ENCODE results near the gene NTN1. TPM values are rescaled to one million over a fixed set of nuclear protein-coding genes. Genes with fewer than 3 reads are reported as not detected.

The NTN1 gene
- total RNA-seq, 1 experiment from 2014 or later: 1.2 TPM

GRCh38 chr17:9166788-9167187 is 145.5 kb downstream of the NTN1 start:
- H2BK5ac ChIP-seq (ENCODE audit: insufficient read length, low read length): no peak overlapping the region
- Mint-ChIP-seq H3K4me1 (peaks cover 47 to 50% of the 10 kb centered on the region in 2 experiments), H3K4me3 (no peak overlapping the region), H3K36me3 (ENCODE audit: insufficient read depth in 1 of 3, low read depth in 3 of 3) (peaks cover 0 to 7% (median 0%) of the 10 kb centered on the region in 3 experiments; a peak in 2 of 7 replicates), H3K9me3 (no peaks in the 10 kb centered on the region; a peak in 1 of 5 replicates), H3K27me3 (ENCODE audit: low read depth) (peaks cover 5% of the 10 kb centered on the region), H3K27ac (no peak overlapping the region)
- H2BK120ac ChIP-seq (ENCODE audit: low read depth, low read length, poor library complexity, severe bottlenecking): no peak overlapping the region
- H3K14ac ChIP-seq (ENCODE audit: insufficient read depth, low read length): no peak overlapping the region
- no peak overlapping the region for H3K23ac ChIP-seq (ENCODE audit: insufficient read length, low read depth, low read length)
- no peaks in the 10 kb centered on the region for H3K9me3 ChIP-seq (ENCODE audit: control insufficient read depth, low read depth, low read length)
- no peak overlapping the region for H2BK20ac ChIP-seq (ENCODE audit: low read depth, low read length, poor library complexity, severe bottlenecking)
- H3K4me2 ChIP-seq (ENCODE audit: insufficient read depth, insufficient read length, low read length): no peak overlapping the region
- no peak overlapping the region for H3K56ac ChIP-seq (ENCODE audit: insufficient read length, low read depth, low read length)
- no peak overlapping the region for H4K5ac ChIP-seq (ENCODE audit: insufficient read length, low read depth, low read length)
- peaks cover 10% of the 10 kb centered on the region; the same call in 1 of the 2 replicates for H3K4me1 ChIP-seq (ENCODE audit: insufficient read depth, low read length)
- no peak overlapping the region for H3K4ac ChIP-seq (ENCODE audit: low read depth, low read length)
- H3K27me3 ChIP-seq (ENCODE audit: insufficient read depth, low read length): no peaks in the 10 kb centered on the region
- H2BK12ac ChIP-seq (ENCODE audit: insufficient read length, low read depth, low read length): no peak overlapping the region
- DNase-seq: no peak
- H2BK15ac ChIP-seq (ENCODE audit: low read depth, low read length): no peak overlapping the region
- no peak overlapping the region for H3K27ac ChIP-seq (ENCODE audit: insufficient read length, low read depth, low read length)
- H4K91ac ChIP-seq (ENCODE audit: insufficient read length, low read depth, low read length): no peak overlapping the region
- H3K23me2 ChIP-seq (ENCODE audit: insufficient read length, low read depth, low read length, poor library complexity, severe bottlenecking): peaks cover 4% of the 10 kb centered on the region
- no peak overlapping the region for H3K18ac ChIP-seq (ENCODE audit: insufficient read length, low read depth, low read length)
- no CpG with 5 or more reads among the region's 9 CpGs for WGBS (ENCODE audit: extremely low coverage, insufficient read length, low lambda C conversion rate)
- no peaks in the 10 kb centered on the region for H3K79me2 ChIP-seq (ENCODE audit: insufficient read depth, low read length)
- no peaks in the 10 kb centered on the region for H3K79me1 ChIP-seq (ENCODE audit: insufficient read depth, low read depth, low read length, poor library complexity, severe bottlenecking)
- no peak overlapping the region for H3T11ph ChIP-seq (ENCODE audit: low read length)
- H3K9ac ChIP-seq (ENCODE audit: extremely low read depth, insufficient read length, low read length): no peak overlapping the region
- no peak for TF ChIP-seq CTCF (conservative IDR thresholded peaks at IDR 0.05)
- no peak overlapping the region for H2AFZ ChIP-seq (ENCODE audit: low read length)
- no peak overlapping the region for H4K8ac ChIP-seq (replicated peaks; ENCODE audit: insufficient read length, low read depth, low read length)
- no peaks in the 10 kb centered on the region for H4K20me1 ChIP-seq (ENCODE audit: control insufficient read depth, insufficient read depth, insufficient read length)
- no peak overlapping the region for H2AK5ac ChIP-seq (ENCODE audit: insufficient read length, low read length)
